Endometrial microvascular endothelial cells (primary cell): ENCODE measurements around the gene CDKAL1. TPM values are rescaled to one million over a fixed set of nuclear protein-coding genes. Genes with fewer than 3 reads are reported as not detected.

ENCODE experiments used
- in situ Hi-C: cut with HindIII; loops from 2 replicates; pipeline ENCODE4 v1.10.0; 2017; ENCODE audit warnings: low sequenced_read_pairs, low pct_unique_long_range_greater_than_20kb; ENCODE audit errors: inconsistent ontology term
- total RNA-seq: library from RNA; depleted of rRNA; stranded (reverse); fragments of >200 nt; gene quantifications from one replicate; pipeline ENCODE4 v1.2.3, GENCODE V29; 2015; ENCODE audit errors: inconsistent ontology term

CDKAL1 gene
- total RNA-seq, 1 donor from 2014 or later: 15.4 TPM

GRCh38 chr6:21270636-21271201 lies 736.5 kb downstream of the CDKAL1 start:
- in situ Hi-C loops: no loop called here

DNA sequence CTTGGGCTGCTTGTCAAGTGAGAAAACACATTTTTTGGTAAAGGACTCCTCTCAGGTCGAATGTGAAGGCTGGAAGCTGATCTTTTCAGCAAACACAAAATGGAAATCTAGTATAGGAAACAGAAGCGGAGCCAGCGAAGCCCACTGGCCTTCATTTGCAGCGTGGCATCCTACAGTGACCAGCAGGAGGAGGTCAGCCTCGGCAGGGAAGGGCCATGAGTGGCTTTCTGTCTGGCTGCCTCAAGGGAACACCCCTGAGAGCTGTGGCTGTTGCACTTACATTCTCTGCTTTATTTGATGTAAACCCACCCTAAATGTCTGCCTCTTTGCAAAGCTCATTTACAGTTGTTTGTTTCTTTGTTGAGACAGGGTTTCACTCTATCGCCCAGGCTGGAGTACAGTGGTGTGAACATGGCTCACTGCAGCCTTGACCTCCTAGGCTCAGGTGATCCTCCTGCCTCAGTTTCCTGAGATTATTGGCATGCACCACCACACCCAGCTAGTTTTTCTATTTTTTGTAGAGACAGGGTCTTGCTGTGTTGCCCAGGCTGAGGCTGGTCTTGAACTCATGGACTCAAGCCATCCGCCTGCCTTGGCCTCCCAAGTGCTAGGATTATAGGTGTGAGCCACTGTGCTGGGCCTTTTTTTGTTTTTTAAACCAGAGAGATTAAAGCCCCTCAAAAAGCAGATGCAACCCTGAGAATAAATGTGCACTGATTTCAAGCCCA lies 737.3 kb downstream of the CDKAL1 start:
- in situ Hi-C loops: no loop called here

DNA sequence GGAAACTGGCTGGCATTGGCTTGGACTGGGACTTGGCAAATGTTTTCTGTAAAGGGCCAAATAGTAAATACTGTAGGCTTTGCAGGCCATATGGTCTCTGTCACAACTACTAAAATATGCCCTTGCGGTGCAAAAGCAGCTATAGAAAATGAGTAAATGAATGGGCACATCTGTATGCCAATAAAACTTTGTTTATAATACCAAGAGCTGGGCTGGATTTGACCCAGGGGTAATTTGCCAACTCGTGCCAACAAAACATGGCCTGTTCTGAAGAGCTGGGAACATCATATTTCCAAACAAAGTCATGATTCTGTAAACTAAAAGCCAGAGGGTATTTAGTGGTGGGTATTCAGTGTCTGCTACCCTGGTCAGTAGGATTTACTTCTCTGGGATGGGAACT lies 739.2 kb downstream of the CDKAL1 start:
- in situ Hi-C loops: no loop called here

- in situ Hi-C loops: no loop called here
Measured at GRCh38 chr6:21274851-21275250, 740.6 kb downstream of the CDKAL1 start.

DNA sequence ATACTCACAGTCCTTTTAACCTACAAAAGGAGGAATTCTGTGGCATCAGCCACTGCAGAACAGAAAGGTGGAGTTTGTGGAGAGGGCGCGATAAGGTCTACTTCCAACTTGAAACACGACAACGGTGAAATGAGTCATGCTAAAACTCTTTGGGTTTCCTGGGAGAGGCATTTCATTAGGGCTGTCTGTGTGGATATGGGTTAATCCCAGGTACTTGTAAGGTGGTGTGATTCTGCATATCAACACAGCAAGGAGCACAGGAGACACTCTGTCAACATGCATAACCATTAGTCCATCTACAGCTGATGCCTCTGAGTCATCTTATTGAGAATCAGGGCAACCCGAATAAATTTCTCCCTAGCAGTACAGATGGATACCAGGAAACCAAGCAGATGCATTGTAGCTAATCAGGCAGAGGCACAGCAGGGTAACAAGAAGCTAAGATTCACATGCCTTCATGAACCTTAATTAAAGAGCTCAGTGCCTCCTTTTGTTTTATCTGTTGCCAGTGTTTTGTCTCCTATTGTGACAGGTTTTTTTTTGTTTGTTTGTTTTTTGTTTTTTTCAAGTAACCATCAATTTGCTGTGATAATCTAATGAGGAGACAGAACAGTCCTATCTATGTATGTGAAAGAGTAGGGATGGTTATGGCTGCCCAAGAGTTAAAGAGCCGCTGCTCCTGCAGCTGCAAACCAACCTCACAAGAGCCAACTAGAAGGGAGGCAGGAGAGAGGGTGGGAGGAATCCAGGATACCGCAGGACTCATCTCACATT lies 743.5 kb downstream of the CDKAL1 start:
- in situ Hi-C loops: no loop called here

GRCh38 chr6:21278375-21278745 lies 744.1 kb downstream of the CDKAL1 start:
- in situ Hi-C loops: no loop called here

DNA sequence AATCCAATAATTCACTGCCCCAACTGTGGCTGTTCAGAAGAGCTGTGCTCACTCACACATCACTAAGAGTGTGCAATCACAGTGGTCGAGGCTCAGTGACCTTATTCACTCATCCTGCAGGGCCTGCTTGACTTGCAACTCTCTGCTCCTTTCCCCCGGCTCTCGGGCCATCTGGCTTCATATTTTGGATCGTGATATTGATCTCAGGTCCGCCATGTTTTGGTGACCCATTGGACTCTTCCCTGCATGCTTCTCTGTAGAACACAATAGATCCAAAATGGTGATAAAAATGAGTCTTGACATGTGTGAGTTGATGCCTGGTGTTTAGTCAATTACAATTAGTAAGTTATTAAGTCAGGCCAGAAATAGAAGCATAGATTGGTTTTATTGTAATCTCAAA lies 745.4 kb downstream of the CDKAL1 start:
- in situ Hi-C loops: no loop called here

DNA sequence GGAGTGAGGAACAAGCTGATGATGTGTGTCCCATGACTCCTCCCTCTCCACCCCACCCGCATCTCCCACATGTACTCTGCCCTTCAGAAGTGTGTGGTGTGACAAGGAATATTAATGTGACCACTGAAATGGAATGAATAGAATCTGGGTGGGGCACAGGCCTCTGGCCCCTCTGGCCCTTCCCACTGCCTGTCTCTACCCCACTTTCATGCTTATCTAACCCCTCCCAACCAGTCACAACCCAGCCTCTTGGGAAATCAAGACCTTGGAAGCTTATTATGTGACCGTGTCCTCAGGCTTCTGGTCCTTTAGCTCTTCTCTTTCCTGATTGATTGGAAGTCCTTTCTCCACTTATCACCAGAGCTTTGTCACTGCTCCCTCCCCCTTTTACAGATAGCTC lies 747.1 kb downstream of the CDKAL1 start:
- in situ Hi-C loops: no loop called here

Other genes with a start within 250 kb of the CDKAL1 start
- 7.5 TPM for gene E2F3, start 132.6 kb upstream of the CDKAL1 start, total RNA-seq